IMR-90 (cell line): ENCODE data around the gene DOCK10. TPM values are rescaled to one million over a fixed set of nuclear protein-coding genes. Genes with fewer than 3 reads are reported as not detected.

ENCODE experiments used
- ATAC-seq: fragments of 200-7000 bp; cut with Tn5 transposase; 2 replicates; pipeline ENCODE4 v1.9.1; 2020; ENCODE audit warnings: low read depth, mild to moderate bottlenecking, moderate library complexity
- BruUV-seq: library from RNA; stranded (reverse); fragments of 400-500 nt; replicated peaks from 2 replicates; lab custom pipeline; 2021; lab: Mats Ljungman, UMichigan
- CTCF ChIA-PET: fragments of 300-600 bp; formaldehyde crosslinking; extraction: SDS; loops from one replicate; lab custom pipeline; 2021; ENCODE audit warnings: antibody characterized with exemption; lab: Yijun Ruan, JAX
- POLR2A ChIA-PET: fragments of 300-600 bp; sonication (Branson Sonifier 250); formaldehyde crosslinking; loops from one replicate; lab custom pipeline; 2022; ENCODE audit warnings: antibody characterized with exemption; ENCODE audit not compliant: unreplicated experiment; lab: Charles Lee
- DNase-seq: peaks from one replicate; pipeline ENCODE4 v3.0.0; 2013
- H2AFZ ChIP-seq: replicated peaks from 2 replicates; pipeline ENCODE3; 2013; ENCODE audit warnings: low read length, mild to moderate bottlenecking; ENCODE audit not compliant: poor library complexity
- H2AK5ac ChIP-seq: 2 replicates; pipeline ENCODE4 v1.6.1; 2013; ENCODE audit warnings: low read depth, low read length, inconsistent platforms
- H2AK9ac ChIP-seq: replicated peaks from 2 replicates; pipeline ENCODE3; 2013; ENCODE audit warnings: mild to moderate bottlenecking, low read depth, low read length, moderate library complexity; ENCODE audit not compliant: poor library complexity
- H2BK120ac ChIP-seq: 2 replicates; pipeline ENCODE4 v1.6.1; 2013; ENCODE audit warnings: low read depth, low read length, inconsistent platforms
- H2BK15ac ChIP-seq: 3 replicates; pipeline ENCODE4 v1.6.1; 2013; ENCODE audit warnings: low read depth, low read length, inconsistent platforms
- H2BK20ac ChIP-seq: 2 replicates; pipeline ENCODE4 v1.6.1; 2013; ENCODE audit warnings: low read depth, mild to moderate bottlenecking, inconsistent platforms, low read length, moderate library complexity
- H2BK5ac ChIP-seq: 2 replicates; pipeline ENCODE4 v1.6.1; 2013; ENCODE audit warnings: mild to moderate bottlenecking, low read depth, low read length, inconsistent platforms; ENCODE audit not compliant: poor library complexity, severe bottlenecking
- H3K14ac ChIP-seq: replicated peaks from 2 replicates; pipeline ENCODE4 v1.6.1; 2013; ENCODE audit warnings: low read depth, low read length, inconsistent platforms
- H3K18ac ChIP-seq: 2 replicates; pipeline ENCODE4 v1.6.1; 2013; ENCODE audit warnings: low read depth, low read length, control low read depth
- H3K23ac ChIP-seq: 2 replicates; pipeline ENCODE4 v1.6.1; 2013; ENCODE audit warnings: low read depth, low read length, inconsistent platforms
- H3K27ac ChIP-seq: 2 replicates; pipeline ENCODE4 v1.5.1; 2013; ENCODE audit warnings: mild to moderate bottlenecking, control low read depth, low read length; ENCODE audit not compliant: insufficient read depth
- H3K27me3 ChIP-seq: 2 replicates; pipeline ENCODE4 v1.6.1; 2013; ENCODE audit warnings: low read length; ENCODE audit not compliant: control insufficient read depth, insufficient read depth
- H3K36me3 ChIP-seq: 2 replicates; pipeline ENCODE4 v1.6.1; 2013; ENCODE audit warnings: low read length, mixed read lengths; ENCODE audit not compliant: control insufficient read depth, insufficient read depth
- H3K4ac ChIP-seq: 2 replicates; pipeline ENCODE4 v1.6.1; 2013; ENCODE audit warnings: low read depth, low read length, inconsistent platforms
- H3K4me1 ChIP-seq: 2 replicates; pipeline ENCODE4 v1.6.1; 2013; ENCODE audit warnings: low read length, mixed read lengths; ENCODE audit not compliant: control insufficient read depth, insufficient read depth
- H3K4me2 ChIP-seq: 2 replicates; pipeline ENCODE4 v1.6.1; 2013; ENCODE audit warnings: low read depth, mild to moderate bottlenecking, control low read depth, low read length, moderate library complexity
- H3K4me3 ChIP-seq: 2 replicates; pipeline ENCODE4 v1.5.1; 2013; ENCODE audit warnings: low read depth, mild to moderate bottlenecking, control low read depth, low read length, moderate library complexity; ENCODE audit not compliant: insufficient read depth
- H3K56ac ChIP-seq: 2 replicates; pipeline ENCODE4 v1.6.1; 2013; ENCODE audit warnings: low read length, inconsistent platforms; ENCODE audit not compliant: insufficient read depth; ENCODE audit errors: extremely low read depth
- H3K79me1 ChIP-seq, 2 experiments: 2 replicates each; pipeline ENCODE4 v1.6.1; 2013; ENCODE audit warnings: low read length in 2 of 2, inconsistent platforms in 1 of 2, low read depth in 1 of 2
- H3K9ac ChIP-seq: 2 replicates; pipeline ENCODE4 v1.6.1; 2013; ENCODE audit warnings: low read depth, low read length, control low read depth
- H3K9me1 ChIP-seq: 2 replicates; pipeline ENCODE4 v1.6.1; 2013; ENCODE audit warnings: low read length, inconsistent platforms; ENCODE audit not compliant: insufficient read depth
- H3K9me3 ChIP-seq: 2 replicates; pipeline ENCODE4 v1.6.1; 2013; ENCODE audit warnings: low read length; ENCODE audit not compliant: control insufficient read depth, insufficient read depth
- H4K20me1 ChIP-seq: 2 replicates; pipeline ENCODE4 v1.6.1; 2013; ENCODE audit warnings: low read length, inconsistent platforms; ENCODE audit not compliant: insufficient read depth
- H4K5ac ChIP-seq: 2 replicates; pipeline ENCODE4 v1.6.1; 2013; ENCODE audit warnings: mild to moderate bottlenecking, low read depth, low read length, control low read depth
- H4K8ac ChIP-seq, 2 experiments: 2 replicates each; pipeline ENCODE4 v1.6.1; 2013; ENCODE audit warnings: low read depth in 2 of 2, low read length in 2 of 2, control low read depth in 1 of 2, inconsistent platforms in 1 of 2
- H4K91ac ChIP-seq: 2 replicates; pipeline ENCODE4 v1.6.1; 2013; ENCODE audit warnings: low read depth, low read length, inconsistent platforms; ENCODE audit not compliant: insufficient read depth
- CHD1 ChIP-seq: IDR thresholded peaks from 2 replicates; pipeline ENCODE4 v1.6.1; 2012; ENCODE audit warnings: low read depth, low read length, improper control_type of control experiment
- CTCF ChIP-seq: conservative IDR thresholded peaks from 2 replicates; pipeline ENCODE4 v1.5.1; 2012; ENCODE audit warnings: mild to moderate bottlenecking, low read depth, low read length, improper control_type of control experiment
- MAFK ChIP-seq: IDR thresholded peaks from 2 replicates; pipeline ENCODE4 v1.6.1; 2012; ENCODE audit warnings: low read depth, low read length, improper control_type of control experiment
- MXI1 ChIP-seq: IDR thresholded peaks from 2 replicates; pipeline ENCODE4 v1.6.1; 2012; ENCODE audit warnings: low read depth, mild to moderate bottlenecking, low read length, moderate library complexity, borderline replicate concordance
- POLR2A ChIP-seq: IDR thresholded peaks from 2 replicates; pipeline ENCODE4 v1.6.1; 2012; ENCODE audit warnings: mild to moderate bottlenecking, low read depth, low read length
- RAD21 ChIP-seq: IDR thresholded peaks from 2 replicates; pipeline ENCODE4 v1.6.1; 2012; ENCODE audit warnings: low read length, improper control_type of control experiment
- USF2 ChIP-seq: fragments of 150-350 bp; IDR thresholded peaks from 2 replicates; pipeline ENCODE4 v1.6.1; 2017; ENCODE audit warnings: mild to moderate bottlenecking, antibody characterized with exemption, low read length, low read depth
- WGBS, 2 experiments: methylation state at CpG; one replicate each; pipeline versions ENCODE4 v1.1.5 to v1.1.7; 2013; ENCODE audit warnings: missing lambda C conversion rate in 2 of 2; ENCODE audit not compliant: insufficient read length in 1 of 2; ENCODE audit errors: extremely low coverage in 2 of 2; 5-methylcytosine and 5-hydroxymethylcytosine counted together
- dilution Hi-C: fragments of 300-500 bp; cut with HindIII; formaldehyde crosslinking; loops from one replicate; pipeline ENCODE4 v1.14.3; 2018; ENCODE audit warnings: low sequenced_read_pairs; ENCODE audit not compliant: unreplicated experiment
- in situ Hi-C: fragments of 300-500 bp; cut with MboI; formaldehyde crosslinking; loops from 3 replicates; pipeline ENCODE4 v1.14.3; 2019; ENCODE audit warnings: low sequenced_read_pairs, inconsistent platforms, mixed read lengths
- intact Hi-C: fragments of 100-400 bp; cut with micrococcal nuclease; formaldehyde crosslinking; loops from 2 replicates; pipeline ENCODE4 v1.10.0; 2022
- polyA plus RNA-seq, 3 experiments: library from polyadenylated mRNA; depleted of rRNA; stranded (reverse); fragments of >200 nt; gene quantifications; 2 replicates each; pipeline ENCODE4 v1.2.3, GENCODE V29; 2012; ENCODE audit warnings: low replicate concordance in 1 of 3
- total RNA-seq: library from RNA; depleted of rRNA; stranded (reverse); fragments of >200 nt; gene quantifications from 2 replicates; pipeline ENCODE4 v1.2.3, GENCODE V29; 2012
- TF ChIP-seq, protein P1 (sequence below): fragments of 150-350 bp; IDR thresholded peaks from 2 replicates; pipeline ENCODE4 v1.6.1; 2016; ENCODE audit warnings: low read depth, mild to moderate bottlenecking, low read length, moderate library complexity, borderline replicate concordance

The DOCK10 gene
- total and polyA plus RNA-seq, 2 of the 4 experiments (the other 2 are of a cell fraction) = 58.6 to 75.3 TPM

GRCh38 chr2:224716921-224717320 is 325.3 kb downstream of the DOCK10 start:
- in situ Hi-C loops = no loop called here
- DNase-seq (no peak), ATAC-seq (no peak)
- H3K23ac ChIP-seq = no peak overlapping the region
- H3K27ac ChIP-seq = no peak overlapping the region
- H3K36me3 ChIP-seq = no peaks in the 10 kb centered on the region
- no peaks in the 10 kb centered on the region; the same call in none of the 2 replicates for H3K27me3 ChIP-seq
- intact Hi-C loops = no loop called here
- no peaks in the 10 kb centered on the region for H3K79me1 ChIP-seq
- no peak overlapping the region for H2AK5ac ChIP-seq
- POLR2A ChIA-PET = no interaction called here
- H3K18ac ChIP-seq = no peak overlapping the region
- no peaks in the 10 kb centered on the region for H3K9me1 ChIP-seq
- no TSS peak for BruUV-seq
- no peak overlapping the region for H3K56ac ChIP-seq
- H2BK5ac ChIP-seq = no peak overlapping the region
- no peak overlapping the region for H3K14ac ChIP-seq
- H3K9ac ChIP-seq = no peak overlapping the region
- H2BK15ac ChIP-seq = no peak overlapping the region
- no peak overlapping the region for H2AFZ ChIP-seq
- H4K20me1 ChIP-seq = no peaks in the 10 kb centered on the region
- H2BK120ac ChIP-seq = no peak overlapping the region
- H3K9me3 ChIP-seq = no peaks in the 10 kb centered on the region
- H3K4me1 ChIP-seq = no peaks in the 10 kb centered on the region
- H2AK9ac ChIP-seq = no peak overlapping the region
- WGBS, 2 experiments = no CpG with 5 or more reads among the region's 2 CpGs
- no peak overlapping the region for H4K91ac ChIP-seq
- H3K4ac ChIP-seq = no peak overlapping the region
- no peak overlapping the region for H4K8ac ChIP-seq
- no peak overlapping the region for H2BK20ac ChIP-seq
- H3K4me3 ChIP-seq = no peak overlapping the region
- H4K5ac ChIP-seq = no peak overlapping the region
- CTCF ChIA-PET = no interaction called here
- no peak for TF ChIP-seq USF2
- no peak for TF ChIP-seq CTCF
- TF ChIP-seq CHD1 = no peak
- no peak for TF ChIP-seq RAD21
- no peak for TF ChIP-seq MXI1
- no peak for TF ChIP-seq MAFK
- TF ChIP-seq, protein P1, sequence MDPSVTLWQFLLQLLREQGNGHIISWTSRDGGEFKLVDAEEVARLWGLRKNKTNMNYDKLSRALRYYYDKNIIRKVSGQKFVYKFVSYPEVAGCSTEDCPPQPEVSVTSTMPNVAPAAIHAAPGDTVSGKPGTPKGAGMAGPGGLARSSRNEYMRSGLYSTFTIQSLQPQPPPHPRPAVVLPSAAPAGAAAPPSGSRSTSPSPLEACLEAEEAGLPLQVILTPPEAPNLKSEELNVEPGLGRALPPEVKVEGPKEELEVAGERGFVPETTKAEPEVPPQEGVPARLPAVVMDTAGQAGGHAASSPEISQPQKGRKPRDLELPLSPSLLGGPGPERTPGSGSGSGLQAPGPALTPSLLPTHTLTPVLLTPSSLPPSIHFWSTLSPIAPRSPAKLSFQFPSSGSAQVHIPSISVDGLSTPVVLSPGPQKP = no peak
- TF ChIP-seq POLR2A = no peak
- no peak overlapping the region for H3K4me2 ChIP-seq
- dilution Hi-C loops = no loop called here
